GM18907 (cell line): ENCODE data around the gene PER1.

Source experiments
- ATAC-seq: cut with Tn5 transposase; IDR thresholded peaks from one replicate; pipeline ENCODE4 v1.9.1; 2021; ENCODE audit warnings: mild to moderate bottlenecking, moderate library complexity; ENCODE audit not compliant: unreplicated experiment

The PER1 gene

DNA sequence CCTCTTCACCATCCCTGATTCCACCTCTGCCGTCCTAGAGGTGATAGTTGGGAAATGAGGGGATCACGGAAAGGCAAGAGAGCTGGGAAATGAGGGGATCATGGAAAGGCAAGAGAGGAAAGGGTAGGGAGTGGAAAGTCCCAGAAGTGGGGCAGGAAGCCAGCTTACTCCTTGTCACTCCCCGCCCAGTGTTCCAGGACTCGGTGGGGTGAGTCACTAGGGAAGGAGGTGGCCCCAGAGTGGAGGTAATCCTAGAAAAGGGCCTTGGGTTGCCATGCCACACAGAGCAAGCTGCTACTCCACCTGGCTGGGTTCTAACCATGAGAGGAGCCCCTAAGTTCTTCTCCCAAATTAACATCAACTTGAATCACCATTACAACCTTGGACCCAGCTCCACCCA is 48.7 kb downstream of the PER1 start:
- no peak for ATAC-seq

DNA sequence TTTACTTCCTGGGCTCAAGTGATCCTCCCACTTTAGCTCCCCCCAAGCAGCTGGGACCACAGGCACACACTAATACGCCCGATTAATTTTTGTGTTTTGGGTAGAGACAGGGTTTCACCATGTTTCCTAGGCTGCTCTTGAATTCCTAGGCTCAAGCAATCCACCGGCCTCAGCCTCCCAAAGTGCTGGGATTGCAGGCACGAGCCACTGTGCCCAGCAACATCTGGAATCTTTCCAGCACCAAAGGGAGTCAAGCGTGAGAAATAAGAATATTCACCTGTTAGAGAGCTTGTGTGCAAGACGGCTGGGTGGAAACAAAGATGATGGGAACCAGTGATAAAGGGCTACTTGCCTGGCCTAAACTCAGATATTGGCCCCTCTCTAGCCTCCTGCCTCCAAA is 50.5 kb downstream of the PER1 start:
- ATAC-seq = no peak

DNA sequence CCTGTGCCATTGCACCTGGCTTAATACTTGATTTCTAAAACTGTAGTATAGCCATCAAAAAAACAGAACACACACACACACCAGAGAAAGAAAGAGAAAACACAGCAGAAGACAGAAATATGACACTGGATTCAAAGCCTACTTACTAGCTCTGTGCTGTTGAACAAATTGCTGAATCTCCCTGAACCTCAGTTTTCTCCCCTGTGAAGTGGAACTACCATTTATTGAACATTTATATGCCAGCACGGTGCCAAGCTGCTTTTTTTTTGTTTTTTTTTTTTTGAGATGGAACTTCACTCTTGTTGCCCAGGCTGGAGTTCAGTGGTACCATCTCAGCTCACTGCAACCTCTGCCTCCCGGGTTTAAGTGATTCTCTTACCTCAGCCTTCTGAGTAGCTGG is 51.4 kb downstream of the PER1 start:
- ATAC-seq = no peak

DNA sequence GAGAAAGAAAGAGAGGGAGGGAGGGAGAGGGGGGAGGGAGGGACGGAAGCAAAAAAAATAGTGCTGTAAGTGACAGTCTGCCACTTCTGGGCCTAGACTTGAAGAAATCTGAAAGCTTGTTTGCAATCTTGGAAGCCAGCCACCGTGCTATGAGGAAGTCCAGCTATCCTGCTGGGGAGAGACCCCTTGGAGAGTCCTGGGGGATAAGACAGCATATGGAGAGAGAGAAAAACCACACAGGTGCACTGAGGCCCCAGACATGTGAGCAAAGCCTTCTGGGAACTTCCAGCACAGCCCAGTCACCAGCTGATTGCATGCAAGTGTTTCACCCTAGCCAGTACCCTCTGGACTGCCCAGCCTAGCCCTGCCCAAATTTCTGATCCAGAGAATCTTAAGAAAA is 52.1 kb downstream of the PER1 start:
- no peak for ATAC-seq

DNA sequence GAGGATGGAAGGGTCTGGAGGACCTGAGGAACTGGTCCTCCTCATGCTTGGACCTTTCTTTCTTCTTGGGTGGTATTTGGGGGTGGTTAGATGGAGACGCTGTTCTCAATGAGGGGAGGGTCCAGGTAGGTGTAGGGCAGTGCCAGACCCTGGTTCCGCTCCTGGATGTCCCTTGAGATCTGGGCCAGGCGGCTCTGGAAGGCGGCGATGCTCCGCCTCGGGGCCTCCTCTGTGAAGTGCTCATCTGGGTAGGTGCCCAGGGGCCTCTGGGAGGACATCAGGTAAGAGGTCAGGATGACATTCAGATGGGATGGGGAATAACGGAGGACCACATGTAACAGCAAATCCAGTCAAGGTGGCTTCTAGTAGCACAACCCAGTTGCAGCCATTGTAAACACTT is 55.7 kb downstream of the PER1 start:
- no peak for ATAC-seq

DNA sequence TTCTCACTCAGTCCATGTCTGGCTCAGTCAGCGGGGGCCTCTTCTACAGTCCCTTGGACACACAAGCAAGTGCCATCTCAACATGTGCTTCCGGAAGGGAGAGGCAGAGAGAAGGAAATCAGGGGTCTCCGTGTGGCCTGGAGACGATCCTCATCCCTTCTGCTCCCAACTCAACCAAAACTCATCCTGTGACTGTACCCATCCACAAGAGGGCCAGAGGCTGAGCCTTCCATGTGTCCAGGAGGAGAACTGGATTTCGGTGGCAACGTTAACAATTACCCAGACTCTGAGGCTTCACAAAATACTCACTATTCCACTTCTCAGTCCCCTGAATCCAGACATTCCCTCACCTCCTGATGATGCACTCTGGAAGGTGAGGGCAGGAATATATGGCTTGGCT is 56.8 kb downstream of the PER1 start:
- ATAC-seq = no peak

DNA sequence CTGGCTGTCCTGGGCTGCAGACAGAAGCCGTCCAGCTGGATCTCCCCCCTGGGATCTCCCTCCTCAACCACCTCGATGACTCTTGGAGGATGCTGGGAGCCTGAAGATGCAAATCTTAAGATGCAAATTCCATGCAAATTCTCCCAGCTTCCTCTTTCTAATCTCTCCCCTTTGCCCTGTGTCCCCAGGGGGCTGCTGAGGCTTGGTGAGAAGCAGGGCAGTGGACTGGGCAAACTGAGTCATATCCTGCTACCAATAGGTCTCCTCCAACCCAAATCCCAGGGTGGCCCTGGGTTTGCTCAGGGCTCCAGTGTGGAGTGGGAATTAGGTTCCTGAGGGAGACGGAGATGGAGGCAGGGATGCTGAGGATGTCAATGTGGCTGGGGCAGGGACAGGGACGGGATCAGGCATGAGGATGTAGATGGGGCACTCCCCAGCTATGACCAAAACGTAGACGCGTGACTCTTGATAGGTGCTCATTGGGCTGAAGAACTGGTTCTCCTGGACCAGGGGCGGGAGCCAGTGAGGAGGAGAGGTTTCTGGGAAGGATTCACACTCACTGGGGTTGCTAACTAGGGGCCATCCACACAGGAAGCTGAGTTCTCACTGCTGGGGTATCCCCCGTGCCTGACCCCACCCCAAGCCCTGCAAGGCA is 61.0 kb downstream of the PER1 start:
- ATAC-seq = peak; percentile 63
